GM12878 (cell line): ENCODE measurements around the gene GNAQ.

Experiments used
- CHD1 ChIP-seq: IDR thresholded peaks from 2 replicates; pipeline ENCODE4 v1.6.1; 2012; ENCODE audit warnings: low read depth, low read length, improper control_type of control experiment
- EP300 ChIP-seq, 2 experiments: fragments of 150-350 bp in 1 of 2; IDR thresholded peaks; 2 replicates each; pipeline ENCODE4 v1.6.1; 2011 to 2012; ENCODE audit warnings: low read depth in 2 of 2, low read length in 2 of 2, borderline replicate concordance in 1 of 2, improper control_type of control experiment in 1 of 2, inconsistent platforms in 1 of 2; ENCODE audit not compliant: control insufficient read depth in 1 of 2
- FOS ChIP-seq: IDR thresholded peaks from 3 replicates; pipeline ENCODE4 v1.6.1; 2011; ENCODE audit warnings: borderline replicate concordance; ENCODE audit not compliant: insufficient read length; ENCODE audit errors: extremely low read depth
- HDGF ChIP-seq: fragments of 450-650 bp; IDR thresholded peaks from 2 replicates; pipeline ENCODE4 v1.6.1; 2016; ENCODE audit warnings: antibody characterized with exemption
- JUND ChIP-seq: IDR thresholded peaks from 2 replicates; pipeline ENCODE4 v1.6.1; 2012; ENCODE audit warnings: low read depth, mild to moderate bottlenecking, low read length, improper control_type of control experiment, moderate library complexity
- MXI1 ChIP-seq: fragments of 150-350 bp; IDR thresholded peaks from 2 replicates; pipeline ENCODE4 v1.6.1; 2011; ENCODE audit warnings: low read depth, mild to moderate bottlenecking, inconsistent platforms, low read length, improper control_type of control experiment
- POLR2A ChIP-seq: IDR thresholded peaks from 2 replicates; pipeline ENCODE4 v1.6.1; 2011; ENCODE audit warnings: low read depth, mild to moderate bottlenecking, low read length
- SIN3A ChIP-seq: IDR thresholded peaks from 2 replicates; pipeline ENCODE4 v1.6.1; 2012; ENCODE audit warnings: low read depth, low read length, improper control_type of control experiment
- ZNF24 ChIP-seq: fragments of 450-650 bp; IDR thresholded peaks from 2 replicates; pipeline ENCODE4 v1.6.1; 2017; ENCODE audit warnings: antibody characterized with exemption, mild to moderate bottlenecking
- TF ChIP-seq, protein P1 (sequence below): IDR thresholded peaks from 2 replicates; pipeline ENCODE4 v1.6.1; 2011; ENCODE audit warnings: borderline replicate concordance, low read depth, mild to moderate bottlenecking, moderate library complexity, mixed read lengths, low read length; ENCODE audit not compliant: insufficient read depth; ENCODE audit errors: extremely low read length
- TF ChIP-seq, protein P2 (sequence below), 3 experiments: IDR thresholded peaks in 2 of 3; conservative IDR thresholded peaks in 1 of 3; 2 replicates each; pipeline ENCODE4 v1.5.1; 2011; ENCODE audit warnings: low read depth in 3 of 3, low read length in 3 of 3, mild to moderate bottlenecking in 3 of 3, control low read depth in 2 of 3, moderate library complexity in 2 of 3, inconsistent platforms in 1 of 3, mixed read lengths in 1 of 3; ENCODE audit not compliant: control insufficient read depth in 2 of 3, insufficient read depth in 1 of 3; ENCODE audit errors: extremely low read depth in 1 of 3

DNA sequence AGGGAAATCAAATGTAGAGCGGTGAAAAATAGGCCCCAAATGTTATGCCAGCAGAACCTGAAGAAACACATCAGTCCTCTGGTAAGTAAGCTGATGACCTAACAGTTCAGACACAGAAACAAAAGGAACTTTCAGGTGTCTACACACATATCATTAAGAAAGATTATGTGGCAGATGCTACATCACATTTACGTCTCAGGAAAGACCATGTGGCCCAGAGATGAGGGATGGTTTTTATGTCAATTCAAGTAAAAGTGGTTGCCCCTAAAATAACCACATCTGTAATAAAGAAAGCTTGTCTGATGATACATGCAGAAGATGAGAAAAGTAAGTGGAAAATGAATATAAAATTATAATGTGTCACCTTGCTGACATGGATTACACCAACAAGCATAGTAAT lies 31.4 kb downstream of the GNAQ start:
- TF ChIP-seq FOS (no peak), MXI1 (no peak), JUND (no peak), HDGF (no peak), CHD1 (no peak), SIN3A (no peak), EP300 (IDR thresholded peaks at IDR 0.05; ENCODE audit: borderline replicate concordance in 1 of 2, control insufficient read depth in 1 of 2, low read depth in 2 of 2, low read length in 2 of 2) (no peak), POLR2A (no peak), ZNF24 (no peak)
- TF ChIP-seq, protein P1, sequence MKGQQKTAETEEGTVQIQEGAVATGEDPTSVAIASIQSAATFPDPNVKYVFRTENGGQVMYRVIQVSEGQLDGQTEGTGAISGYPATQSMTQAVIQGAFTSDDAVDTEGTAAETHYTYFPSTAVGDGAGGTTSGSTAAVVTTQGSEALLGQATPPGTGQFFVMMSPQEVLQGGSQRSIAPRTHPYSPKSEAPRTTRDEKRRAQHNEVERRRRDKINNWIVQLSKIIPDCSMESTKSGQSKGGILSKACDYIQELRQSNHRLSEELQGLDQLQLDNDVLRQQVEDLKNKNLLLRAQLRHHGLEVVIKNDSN, result no peak
- TF ChIP-seq, protein P2, sequence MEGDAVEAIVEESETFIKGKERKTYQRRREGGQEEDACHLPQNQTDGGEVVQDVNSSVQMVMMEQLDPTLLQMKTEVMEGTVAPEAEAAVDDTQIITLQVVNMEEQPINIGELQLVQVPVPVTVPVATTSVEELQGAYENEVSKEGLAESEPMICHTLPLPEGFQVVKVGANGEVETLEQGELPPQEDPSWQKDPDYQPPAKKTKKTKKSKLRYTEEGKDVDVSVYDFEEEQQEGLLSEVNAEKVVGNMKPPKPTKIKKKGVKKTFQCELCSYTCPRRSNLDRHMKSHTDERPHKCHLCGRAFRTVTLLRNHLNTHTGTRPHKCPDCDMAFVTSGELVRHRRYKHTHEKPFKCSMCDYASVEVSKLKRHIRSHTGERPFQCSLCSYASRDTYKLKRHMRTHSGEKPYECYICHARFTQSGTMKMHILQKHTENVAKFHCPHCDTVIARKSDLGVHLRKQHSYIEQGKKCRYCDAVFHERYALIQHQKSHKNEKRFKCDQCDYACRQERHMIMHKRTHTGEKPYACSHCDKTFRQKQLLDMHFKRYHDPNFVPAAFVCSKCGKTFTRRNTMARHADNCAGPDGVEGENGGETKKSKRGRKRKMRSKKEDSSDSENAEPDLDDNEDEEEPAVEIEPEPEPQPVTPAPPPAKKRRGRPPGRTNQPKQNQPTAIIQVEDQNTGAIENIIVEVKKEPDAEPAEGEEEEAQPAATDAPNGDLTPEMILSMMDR (IDR thresholded peaks at IDR 0.05 in 2 of 3, conservative IDR thresholded peaks at IDR 0.05 in 1 of 3; ENCODE audit: control insufficient read depth in 2 of 3, extremely low read depth in 1 of 3, insufficient read depth in 1 of 3, low read depth in 3 of 3, low read length in 3 of 3), result no peak
